ENCODE measurements around the gene JMJD4.

Gene JMJD4

DNA sequence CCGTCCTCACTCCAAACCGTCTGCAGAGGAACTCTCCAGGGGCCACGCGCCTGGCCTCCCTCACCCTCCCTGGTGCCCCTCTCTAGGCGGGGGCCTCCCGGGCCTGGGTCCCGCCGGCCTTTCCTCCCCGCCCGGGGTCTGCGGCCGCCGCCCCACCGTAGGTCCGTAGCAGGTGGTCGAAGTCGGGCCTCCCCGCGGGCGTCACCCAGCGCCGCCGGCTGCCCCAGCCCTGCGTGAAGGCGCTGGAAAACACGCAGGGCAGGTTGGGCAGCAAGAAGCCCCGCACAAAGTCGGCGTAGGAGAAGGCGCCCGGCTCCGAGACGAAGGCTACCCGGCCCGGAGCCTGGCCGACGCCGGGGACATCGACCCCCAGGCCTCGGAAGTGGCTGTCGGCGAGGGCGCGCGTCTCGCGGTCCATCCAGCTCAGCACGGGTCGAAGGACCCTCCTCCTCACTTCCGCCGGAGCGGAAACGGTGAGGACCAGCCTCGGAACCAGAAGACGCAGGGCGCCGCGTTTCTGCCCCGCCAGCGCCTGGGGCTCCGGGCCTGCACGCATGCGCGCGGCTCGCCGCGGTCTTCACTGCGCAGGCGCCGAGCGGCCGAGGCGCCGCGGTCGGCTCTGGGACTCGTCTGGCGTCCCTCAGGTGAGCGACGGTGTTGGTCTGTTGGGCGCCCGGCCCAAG, at the start of gene JMJD4, which contains the start of gene SNAP47:
JMJD4 (minus strand) TSS at position 447 of the 683 bp plus-strand sequence; CDS start at position 418, 29 bp downstream.
SNAP47 (plus strand) TSS at position 580 of the 683 bp plus-strand sequence. CDS start 12,302 bp downstream, outside the sequence.
- peak; percentile 91 for DNase-seq (ENCODE audit: low read depth)

DNA sequence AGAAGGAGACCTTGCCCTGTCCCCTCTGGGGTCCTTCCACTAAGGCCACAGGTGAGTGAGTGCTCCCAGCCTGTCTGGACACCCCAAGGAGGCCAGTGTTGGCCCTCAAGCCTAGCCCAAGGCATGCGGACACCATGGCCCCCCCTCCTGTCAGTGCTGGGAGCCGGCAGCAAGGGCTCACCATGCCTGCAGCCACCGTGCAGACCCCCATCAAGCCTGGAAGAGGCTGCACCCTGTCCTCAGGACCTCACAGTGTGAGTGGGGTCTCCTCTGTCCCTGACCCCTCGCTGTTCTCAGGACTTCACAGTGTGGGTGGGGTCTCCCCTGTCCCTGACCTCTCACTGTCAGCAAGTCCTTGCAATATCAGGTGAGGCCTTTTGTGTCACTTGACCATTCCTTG, 47.1 kb upstream of the JMJD4 start:
- no peak for DNase-seq (ENCODE audit: low read depth)

DNA sequence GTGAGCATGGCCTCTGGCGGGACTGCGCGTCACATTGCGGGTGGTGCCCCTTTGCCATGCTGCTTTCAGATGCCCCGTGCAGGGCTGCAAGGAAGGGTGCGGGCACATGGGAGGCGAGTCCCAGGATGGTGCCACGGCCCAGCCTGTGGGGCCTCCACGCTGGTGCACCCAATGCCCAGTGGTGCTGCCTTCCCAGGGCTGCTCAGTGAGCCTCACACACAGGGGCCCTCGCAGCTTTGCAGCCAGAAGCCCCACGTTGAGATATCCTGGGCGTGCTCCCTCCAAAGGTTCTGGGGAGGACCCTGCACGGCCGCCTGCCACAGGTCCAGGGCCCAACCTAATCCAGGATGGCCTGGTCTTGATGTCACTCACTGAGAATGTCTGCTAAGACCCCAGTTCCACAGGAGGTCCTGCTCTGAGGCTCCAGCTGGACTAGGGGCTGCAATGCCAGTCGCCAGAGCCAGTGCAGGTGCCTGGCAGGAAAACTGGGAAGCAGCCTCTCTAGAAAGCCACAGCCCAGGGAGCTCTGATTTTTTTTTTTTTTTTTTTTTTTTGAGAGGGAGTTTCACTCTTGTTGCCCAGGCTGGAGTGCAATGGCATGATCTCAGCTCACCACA, 46.3 kb upstream of the JMJD4 start:
- DNase-seq (ENCODE audit: low read depth), result no peak

DNA sequence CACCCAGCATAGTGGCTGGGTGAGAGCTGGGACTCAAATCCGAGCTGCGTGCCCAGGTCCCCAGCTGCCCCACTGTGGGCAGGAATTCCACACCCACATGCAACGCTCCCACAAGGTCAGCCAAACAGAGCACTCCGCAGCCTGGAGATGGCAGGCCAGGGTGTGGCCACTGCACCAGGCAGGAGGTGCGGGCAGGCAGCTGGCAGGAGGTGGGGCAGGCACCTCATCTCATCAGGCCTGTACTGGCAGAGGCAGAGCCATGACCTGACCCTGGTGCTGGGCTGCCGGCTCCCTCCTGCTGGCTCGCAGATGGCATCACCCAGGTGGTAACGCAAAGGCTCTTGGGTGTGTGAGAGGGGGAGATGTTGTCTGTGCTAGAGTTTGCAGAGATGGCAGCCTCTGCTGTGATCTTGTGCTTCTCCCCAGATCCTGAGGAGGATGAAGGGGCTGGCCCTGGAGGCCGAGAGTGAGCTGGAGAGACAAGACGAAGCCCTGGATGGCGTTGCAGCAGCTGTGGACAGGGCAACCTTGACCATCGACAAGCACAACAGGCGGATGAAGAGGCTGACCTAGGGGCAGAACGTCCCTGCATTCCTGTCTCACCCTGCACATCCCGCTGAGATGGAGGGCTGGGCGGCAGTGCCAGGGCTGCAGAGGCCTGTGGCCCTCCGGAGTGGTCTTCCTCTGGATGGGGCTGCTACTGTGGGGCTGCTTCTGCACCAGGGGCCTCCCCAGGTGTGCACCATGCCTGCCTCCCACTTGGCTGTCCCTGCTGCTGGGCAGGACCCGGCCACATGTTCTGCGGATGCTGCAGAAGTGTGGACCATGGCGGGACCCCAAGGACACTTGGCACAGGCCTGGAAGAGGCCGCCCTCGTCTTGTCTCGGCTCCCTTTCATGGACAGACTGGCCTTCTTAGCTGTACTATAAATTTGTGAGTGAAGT, 45.3 kb upstream of the JMJD4 start:
- no peak for DNase-seq (ENCODE audit: low read depth)

- no peak for DNase-seq (ENCODE audit: low read depth)
Observed at GRCh38 chr1:227779685-227780084, 44.6 kb upstream of the JMJD4 start.

DNA sequence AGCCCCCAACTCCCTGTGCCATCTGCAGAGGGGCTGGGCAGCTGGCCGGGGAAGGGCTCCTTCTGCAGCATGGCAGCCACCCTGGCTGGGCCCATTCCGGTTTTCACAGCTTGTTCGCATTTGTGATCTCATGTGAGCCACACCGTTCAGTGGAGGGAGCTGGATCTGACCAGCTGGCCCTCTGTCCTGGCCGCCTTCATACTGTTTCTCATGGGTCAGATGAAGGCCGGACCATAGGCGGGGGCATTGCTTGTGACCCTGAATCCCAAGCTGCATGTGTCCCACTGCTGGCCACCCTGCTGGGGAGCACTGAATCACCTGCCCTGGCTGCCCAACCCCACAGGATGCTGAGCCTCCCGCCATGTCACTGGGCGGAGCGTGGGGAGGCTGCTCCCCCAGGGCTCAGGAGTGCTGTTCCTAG, 43.9 kb upstream of the JMJD4 start:
- DNase-seq (ENCODE audit: low read depth), result no peak

GRCh38 chr1:227778401-227778947, 43.4 kb upstream of the JMJD4 start:
- DNase-seq (ENCODE audit: low read depth), result no peak

DNA sequence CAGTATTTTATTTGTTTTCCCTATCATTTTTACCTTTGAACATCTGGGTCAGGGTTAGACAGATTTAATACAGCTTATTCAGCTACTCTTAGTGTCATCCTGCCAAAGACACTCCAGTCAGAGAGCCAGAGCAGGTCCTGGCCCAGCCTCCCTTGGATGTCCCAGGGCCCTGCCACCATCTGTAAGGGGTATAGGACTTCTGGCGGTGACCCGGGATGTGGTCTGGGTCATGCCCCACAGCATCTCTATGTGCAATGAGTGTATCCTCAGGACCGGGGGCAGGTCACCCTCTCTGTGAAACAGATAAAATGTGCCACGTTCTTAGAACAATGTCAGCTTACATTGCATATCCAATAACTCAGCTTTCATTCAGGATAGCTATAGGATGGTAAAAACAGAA, 42.5 kb upstream of the JMJD4 start:
- DNase-seq (ENCODE audit: low read depth), result no peak

GRCh38 chr1:227777156-227777555, 42.1 kb upstream of the JMJD4 start:
- DNase-seq (ENCODE audit: low read depth), result no peak

- no peak for DNase-seq (ENCODE audit: low read depth)
Observed at GRCh38 chr1:227776331-227776771, 41.2 kb upstream of the JMJD4 start.

GRCh38 chr1:227775841-227776240, 40.7 kb upstream of the JMJD4 start:
- no peak for DNase-seq (ENCODE audit: low read depth)

GRCh38 chr1:227774821-227775661, 39.9 kb upstream of the JMJD4 start:
- DNase-seq (ENCODE audit: low read depth), result no peak

- no peak for DNase-seq (ENCODE audit: low read depth)
Observed at GRCh38 chr1:227774051-227774731, 39.1 kb upstream of the JMJD4 start.

DNA sequence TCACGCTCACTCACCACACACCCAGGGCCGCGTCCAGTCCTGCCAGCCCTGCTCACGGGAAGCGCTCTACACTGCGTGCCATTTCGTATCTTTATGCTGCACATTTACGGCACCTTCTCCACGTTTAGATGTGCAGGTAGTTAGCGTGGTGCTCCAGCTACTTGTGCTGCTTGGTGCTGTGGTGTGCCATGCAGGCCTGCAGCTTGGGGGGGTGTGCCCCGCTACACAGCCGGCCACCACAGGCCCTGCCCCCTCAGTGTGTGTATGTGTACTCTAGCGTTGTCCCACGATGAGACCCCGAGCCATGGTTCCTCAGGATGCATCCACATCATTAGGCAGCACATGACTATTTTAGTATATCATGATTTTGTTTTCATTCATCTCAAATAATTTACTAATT, 38.5 kb upstream of the JMJD4 start:
- DNase-seq (ENCODE audit: low read depth), result no peak

GRCh38 chr1:227771771-227772170, 36.7 kb upstream of the JMJD4 start:
- DNase-seq (ENCODE audit: low read depth), result no peak

- no peak for DNase-seq (ENCODE audit: low read depth)
Observed at GRCh38 chr1:227771326-227771725, 36.2 kb upstream of the JMJD4 start.

DNA sequence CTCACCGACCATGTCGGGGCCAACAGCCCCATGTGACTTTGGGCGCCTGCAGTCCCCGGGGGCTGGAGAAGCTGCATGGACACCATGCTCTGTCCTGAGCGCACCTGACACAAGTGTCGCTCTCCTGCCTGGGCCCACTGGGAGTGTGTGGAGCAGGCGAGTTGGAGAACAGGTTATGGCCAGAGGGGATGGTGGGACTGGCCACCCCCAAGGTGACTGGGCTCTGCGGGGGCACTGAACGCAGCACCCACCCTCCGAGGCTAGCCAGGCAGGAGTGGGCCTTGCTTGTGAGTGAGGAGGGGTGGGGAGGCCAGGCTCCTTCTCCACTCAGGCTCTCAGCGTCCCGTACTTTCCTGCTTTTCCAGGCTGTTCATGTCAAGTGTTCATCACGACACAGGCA, 35.7 kb upstream of the JMJD4 start:
- no peak for DNase-seq (ENCODE audit: low read depth)

GRCh38 chr1:227769936-227770494, 34.9 kb upstream of the JMJD4 start:
- DNase-seq (ENCODE audit: low read depth), result no peak

GRCh38 chr1:227769047-227769935, 34.2 kb upstream of the JMJD4 start:
- no peak for DNase-seq (ENCODE audit: low read depth)
